ENCODE measurements around the gene ARID5A. TPM values are rescaled to one million over a fixed set of nuclear protein-coding genes. Genes with fewer than 3 reads are reported as not detected.
A peak's percentile ranks its signal among the peaks of the same experiment; 100 is the strongest.

ARID5A gene
- total and polyA plus RNA-seq, 2 of the 13 experiments (the other 11 are each of a cell fraction or from before 2014, with no cell fraction given): 6.0 to 9.5 TPM

DNA sequence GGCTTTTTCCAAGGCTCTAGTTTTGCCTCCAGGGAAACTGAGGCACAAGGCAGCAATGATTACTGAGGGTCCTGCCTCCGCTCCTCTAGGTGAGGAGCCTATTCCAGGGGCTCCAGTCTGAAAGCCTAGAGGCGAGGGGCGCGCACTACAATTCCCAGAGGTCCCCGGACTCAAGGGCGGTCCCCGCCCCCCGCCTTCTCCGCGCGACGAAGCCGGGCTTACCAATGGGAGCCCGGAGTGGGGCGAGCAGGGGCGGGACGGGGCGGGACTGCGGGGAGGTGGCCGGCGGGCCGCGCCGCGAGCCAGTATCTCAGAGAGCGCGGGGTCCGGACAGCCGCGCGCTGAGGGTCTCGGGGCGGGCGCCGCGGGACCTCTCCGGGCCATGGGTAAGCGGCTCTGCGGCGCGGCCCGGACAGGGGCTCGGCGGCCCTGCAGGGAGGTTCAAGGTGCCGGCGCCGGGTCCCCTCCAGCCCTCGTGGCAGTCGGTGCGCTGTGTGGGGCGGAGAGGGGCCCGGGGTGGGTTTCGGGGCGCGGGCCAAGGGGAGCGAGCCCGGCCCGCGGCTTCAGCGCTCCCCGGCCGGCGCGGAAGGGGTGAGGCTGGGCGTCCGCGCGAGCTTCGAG is at the start of gene ARID5A (continued):
- TF ChIP-seq UBTF (CRISPR knock-in tag; IDR thresholded peaks at IDR 0.05): 0 out of 2 replicates have a peak, but pooled peaks have one; percentile 6
- peak; percentile 59; the same call in 1 of the 2 replicates for TF ChIP-seq ZBTB10 (CRISPR knock-in tag; IDR thresholded peaks at IDR 0.05; ENCODE audit: borderline replicate concordance)
- TF ChIP-seq GMEB2 (CRISPR knock-in tag; IDR thresholded peaks at IDR 0.05; ENCODE audit: low read depth): peak; percentile 54; the same call in 1 of the 2 replicates
- no peak for TF ChIP-seq MED13 (CRISPR knock-in tag; IDR thresholded peaks at IDR 0.05)
- 0 out of 2 replicates have a peak, but pooled peaks have one; percentile 7 for TF ChIP-seq ZNF605 (CRISPR knock-in tag; IDR thresholded peaks at IDR 0.05)
- TF ChIP-seq POLR2AphosphoS5 (IDR thresholded peaks at IDR 0.05; ENCODE audit: low read depth, low read length): peak; percentile 62
- TF ChIP-seq ZNF781 (CRISPR knock-in tag; IDR thresholded peaks at IDR 0.05; ENCODE audit: borderline replicate concordance, not compliant biosample characterization): peak; percentile 33
- TF ChIP-seq ZNF883 (CRISPR knock-in tag; IDR thresholded peaks at IDR 0.05; ENCODE audit: not compliant biosample characterization): peak; percentile 2
- TF ChIP-seq PBX2 (CRISPR knock-in tag; IDR thresholded peaks at IDR 0.05): no peak
- TF ChIP-seq ZNF431 (CRISPR knock-in tag; IDR thresholded peaks at IDR 0.05; ENCODE audit: borderline replicate concordance, low read depth): no peak
- TF ChIP-seq, protein P1, sequence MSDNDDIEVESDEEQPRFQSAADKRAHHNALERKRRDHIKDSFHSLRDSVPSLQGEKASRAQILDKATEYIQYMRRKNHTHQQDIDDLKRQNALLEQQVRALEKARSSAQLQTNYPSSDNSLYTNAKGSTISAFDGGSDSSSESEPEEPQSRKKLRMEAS (IDR thresholded peaks at IDR 0.05): peak; percentile 28; the same call in 1 of the 2 replicates
- TF ChIP-seq, protein P2, sequence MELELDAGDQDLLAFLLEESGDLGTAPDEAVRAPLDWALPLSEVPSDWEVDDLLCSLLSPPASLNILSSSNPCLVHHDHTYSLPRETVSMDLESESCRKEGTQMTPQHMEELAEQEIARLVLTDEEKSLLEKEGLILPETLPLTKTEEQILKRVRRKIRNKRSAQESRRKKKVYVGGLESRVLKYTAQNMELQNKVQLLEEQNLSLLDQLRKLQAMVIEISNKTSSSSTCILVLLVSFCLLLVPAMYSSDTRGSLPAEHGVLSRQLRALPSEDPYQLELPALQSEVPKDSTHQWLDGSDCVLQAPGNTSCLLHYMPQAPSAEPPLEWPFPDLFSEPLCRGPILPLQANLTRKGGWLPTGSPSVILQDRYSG (CRISPR knock-in tag; IDR thresholded peaks at IDR 0.05): peak; percentile 54; the same call in 1 of the 2 replicates
- 0 out of 2 replicates have a peak, but pooled peaks have one; percentile 50 for TF ChIP-seq ZNF281 (CRISPR knock-in tag; IDR thresholded peaks at IDR 0.05; ENCODE audit: borderline replicate concordance)
- TF ChIP-seq PLRG1 (conservative IDR thresholded peaks at IDR 0.05): no peak
- peak; percentile 29; the same call in 1 of the 2 replicates for TF ChIP-seq ATF7-NPFF (CRISPR knock-in tag; IDR thresholded peaks at IDR 0.05; ENCODE audit: low read depth)
- peak; percentile 94 for TF ChIP-seq ZNF143 (CRISPR knock-in tag; IDR thresholded peaks at IDR 0.05)
